Measurements from ENCODE around the gene UTY. TPM values are rescaled to one million over a fixed set of nuclear protein-coding genes. Genes with fewer than 3 reads are reported as not detected.
"Not testable (repeated sequence)": the region's sequence is repeated elsewhere in the genome, so short reads cannot be mapped to it uniquely, and the experiment has no call there.

Gene UTY
- total RNA-seq, 2 experiments from 2014 or later = 25.9 to 26.0 TPM

GRCh38 chrY:13279561-13279960 lies 200.3 kb downstream of the UTY start:
- ChIA-PET POLR2A (no interaction called here), CTCF (no interaction called here)
- H3K27me3 Mint-ChIP-seq (ENCODE audit: low read depth) = no peaks in the 10 kb centered on the region
- DNase-seq (no peak), ATAC-seq (no peak)
- H3K36me3 Mint-ChIP-seq (ENCODE audit: low read depth) = peaks cover 36% of the 10 kb centered on the region
- no peaks in the 10 kb centered on the region for H3K9me3 Mint-ChIP-seq (ENCODE audit: insufficient read depth)
- peaks cover 2% of the 10 kb centered on the region for H3K4me1 Mint-ChIP-seq (ENCODE audit: low read depth)
- no peak overlapping the region for H3K27ac Mint-ChIP-seq
- H3K4me3 Mint-ChIP-seq = no peak overlapping the region

- DNase-seq (no peak), ATAC-seq (no peak)
- H3K4me3 Mint-ChIP-seq = no peak overlapping the region
- peaks cover 54% of the 10 kb centered on the region for H3K36me3 Mint-ChIP-seq (ENCODE audit: low read depth)
- POLR2A ChIA-PET = no interaction called here
- no peaks in the 10 kb centered on the region for H3K27me3 Mint-ChIP-seq (ENCODE audit: low read depth)
- CTCF ChIA-PET = no interaction called here
- H3K4me1 Mint-ChIP-seq (ENCODE audit: low read depth) = no peaks in the 10 kb centered on the region
- H3K9me3 Mint-ChIP-seq (ENCODE audit: insufficient read depth) = peaks cover 10% of the 10 kb centered on the region
- H3K27ac Mint-ChIP-seq = no peak overlapping the region
Measured at GRCh38 chrY:13271706-13272105, 208.1 kb downstream of the UTY start.

- H3K4me1 Mint-ChIP-seq (ENCODE audit: low read depth); CTCF ChIA-PET; H3K4me3 Mint-ChIP-seq; DNase-seq; H3K27ac Mint-ChIP-seq; POLR2A ChIA-PET; ATAC-seq; H3K27me3 Mint-ChIP-seq (ENCODE audit: low read depth); H3K9me3 Mint-ChIP-seq (ENCODE audit: insufficient read depth): not testable (repeated sequence)
- H3K36me3 Mint-ChIP-seq (ENCODE audit: low read depth) = peaks cover 43% of the 10 kb centered on the region
Measured at GRCh38 chrY:13253941-13254440, 225.8 kb downstream of the UTY start.

GRCh38 chrY:13250421-13250820 lies 229.4 kb downstream of the UTY start:
- Mint-ChIP-seq H3K36me3 (ENCODE audit: low read depth) (peaks cover 20% of the 10 kb centered on the region), H3K27me3 (ENCODE audit: low read depth) (no peaks in the 10 kb centered on the region), H3K9me3 (ENCODE audit: insufficient read depth) (no peaks in the 10 kb centered on the region), H3K27ac (no peak overlapping the region), H3K4me3 (no peak overlapping the region), H3K4me1 (ENCODE audit: low read depth) (no peaks in the 10 kb centered on the region)
- ChIA-PET CTCF (no interaction called here), POLR2A (no interaction called here)
- DNase-seq (no peak), ATAC-seq (no peak)

GRCh38 chrY:13243716-13244115 lies 236.1 kb downstream of the UTY start:
- Mint-ChIP-seq H3K27ac (no peak overlapping the region), H3K4me1 (ENCODE audit: low read depth) (no peaks in the 10 kb centered on the region), H3K4me3 (no peak overlapping the region), H3K36me3 (ENCODE audit: low read depth) (peaks cover 32% of the 10 kb centered on the region), H3K9me3 (ENCODE audit: insufficient read depth) (peaks cover 7% of the 10 kb centered on the region), H3K27me3 (ENCODE audit: low read depth) (no peaks in the 10 kb centered on the region)
- CTCF ChIA-PET = no interaction called here
- POLR2A ChIA-PET = no interaction called here
- DNase-seq (no peak), ATAC-seq (no peak)

- no peak for ATAC-seq
- H3K27ac Mint-ChIP-seq = no peak overlapping the region
- peaks cover 40% of the 10 kb centered on the region for H3K36me3 Mint-ChIP-seq (ENCODE audit: low read depth)
- no peak overlapping the region for H3K4me3 Mint-ChIP-seq
- peaks cover 4% of the 10 kb centered on the region for H3K9me3 Mint-ChIP-seq (ENCODE audit: insufficient read depth)
- ChIA-PET POLR2A (no interaction called here), CTCF (no interaction called here)
- no peak for DNase-seq
- no peaks in the 10 kb centered on the region for H3K4me1 Mint-ChIP-seq (ENCODE audit: low read depth)
- H3K27me3 Mint-ChIP-seq (ENCODE audit: low read depth) = no peaks in the 10 kb centered on the region
Measured at GRCh38 chrY:13233901-13234300, 245.9 kb downstream of the UTY start.

GRCh38 chrY:13233118-13233517 lies 246.7 kb downstream of the UTY start:
- ChIA-PET POLR2A (no interaction called here), CTCF (no interaction called here)
- no peak for ATAC-seq
- H3K4me3 Mint-ChIP-seq = no peak overlapping the region
- H3K36me3 Mint-ChIP-seq (ENCODE audit: low read depth) = peaks cover 32% of the 10 kb centered on the region
- no peaks in the 10 kb centered on the region for H3K4me1 Mint-ChIP-seq (ENCODE audit: low read depth)
- no peaks in the 10 kb centered on the region for H3K9me3 Mint-ChIP-seq (ENCODE audit: insufficient read depth)
- DNase-seq = no peak
- no peak overlapping the region for H3K27ac Mint-ChIP-seq
- H3K27me3 Mint-ChIP-seq (ENCODE audit: low read depth) = no peaks in the 10 kb centered on the region

- ChIA-PET CTCF (interaction anchor here (0.9 kb wide), 1 partner anchor 116 kb away, joined by 3 read pairs; no protein-coding TSS in a partner anchor), POLR2A (no interaction called here)
- DNase-seq = no peak
- H3K4me1 Mint-ChIP-seq (ENCODE audit: low read depth) = no peaks in the 10 kb centered on the region
- H3K27me3 Mint-ChIP-seq (ENCODE audit: low read depth) = peaks cover 3% of the 10 kb centered on the region
- peak; percentile 23 for ATAC-seq
- H3K36me3 Mint-ChIP-seq (ENCODE audit: low read depth) = no peaks in the 10 kb centered on the region
- H3K9me3 Mint-ChIP-seq (ENCODE audit: insufficient read depth) = no peaks in the 10 kb centered on the region
- H3K27ac Mint-ChIP-seq = no peak overlapping the region
- H3K4me3 Mint-ChIP-seq = no peak overlapping the region
Measured at GRCh38 chrY:13227354-13227953, 252.4 kb downstream of the UTY start.

- DNase-seq = no peak
- Mint-ChIP-seq H3K27me3 (ENCODE audit: low read depth) (no peaks in the 10 kb centered on the region), H3K4me1 (ENCODE audit: low read depth) (no peaks in the 10 kb centered on the region), H3K4me3 (no peak overlapping the region), H3K9me3 (ENCODE audit: insufficient read depth) (no peaks in the 10 kb centered on the region), H3K27ac (no peak overlapping the region), H3K36me3 (ENCODE audit: low read depth) (no peaks in the 10 kb centered on the region)
- CTCF ChIA-PET = interaction anchor here (1.5 kb wide), 1 partner anchor 133 kb away, joined by 3 read pairs; no protein-coding TSS in a partner anchor
- POLR2A ChIA-PET = no interaction called here
- ATAC-seq = no peak
Measured at GRCh38 chrY:13210961-13211646, 268.7 kb downstream of the UTY start.

- H3K4me3 Mint-ChIP-seq = no peak overlapping the region
- H3K36me3 Mint-ChIP-seq (ENCODE audit: low read depth) = no peaks in the 10 kb centered on the region
- CTCF ChIA-PET = no interaction called here
Measured at GRCh38 chrY:13205214-13205613, 274.6 kb downstream of the UTY start.

More at GRCh38 chrY:13205214-13205613, 274.6 kb downstream of the UTY start:
- DNase-seq = no peak
- Mint-ChIP-seq H3K9me3 (ENCODE audit: insufficient read depth) (no peaks in the 10 kb centered on the region), H3K27me3 (ENCODE audit: low read depth) (no peaks in the 10 kb centered on the region), H3K4me1 (ENCODE audit: low read depth) (no peaks in the 10 kb centered on the region), H3K27ac (no peak overlapping the region)
- POLR2A ChIA-PET = no interaction called here
- ATAC-seq = no peak
